SU-DHL-6 (cell line): ENCODE measurements around the gene COMT.

Source experiments
- EZH2phosphoT487 ChIP-seq: fragments of 200-600 bp; sonication (generic), shearing (Covaris generic); conservative IDR thresholded peaks from 2 replicates; pipeline ENCODE4 v1.6.1; 2018; ENCODE audit warnings: mild to moderate bottlenecking, antibody characterized with exemption, low read length, moderate library complexity, mixed read lengths
- TF ChIP-seq, protein P1 (sequence below): fragments of 200-600 bp; sonication (generic); IDR thresholded peaks from one replicate; pipeline ENCODE4 v1.5.1; 2017; ENCODE audit warnings: antibody characterized with exemption, mild to moderate bottlenecking, low read length, moderate library complexity; ENCODE audit not compliant: insufficient read depth, poor library complexity, severe bottlenecking

DNA sequence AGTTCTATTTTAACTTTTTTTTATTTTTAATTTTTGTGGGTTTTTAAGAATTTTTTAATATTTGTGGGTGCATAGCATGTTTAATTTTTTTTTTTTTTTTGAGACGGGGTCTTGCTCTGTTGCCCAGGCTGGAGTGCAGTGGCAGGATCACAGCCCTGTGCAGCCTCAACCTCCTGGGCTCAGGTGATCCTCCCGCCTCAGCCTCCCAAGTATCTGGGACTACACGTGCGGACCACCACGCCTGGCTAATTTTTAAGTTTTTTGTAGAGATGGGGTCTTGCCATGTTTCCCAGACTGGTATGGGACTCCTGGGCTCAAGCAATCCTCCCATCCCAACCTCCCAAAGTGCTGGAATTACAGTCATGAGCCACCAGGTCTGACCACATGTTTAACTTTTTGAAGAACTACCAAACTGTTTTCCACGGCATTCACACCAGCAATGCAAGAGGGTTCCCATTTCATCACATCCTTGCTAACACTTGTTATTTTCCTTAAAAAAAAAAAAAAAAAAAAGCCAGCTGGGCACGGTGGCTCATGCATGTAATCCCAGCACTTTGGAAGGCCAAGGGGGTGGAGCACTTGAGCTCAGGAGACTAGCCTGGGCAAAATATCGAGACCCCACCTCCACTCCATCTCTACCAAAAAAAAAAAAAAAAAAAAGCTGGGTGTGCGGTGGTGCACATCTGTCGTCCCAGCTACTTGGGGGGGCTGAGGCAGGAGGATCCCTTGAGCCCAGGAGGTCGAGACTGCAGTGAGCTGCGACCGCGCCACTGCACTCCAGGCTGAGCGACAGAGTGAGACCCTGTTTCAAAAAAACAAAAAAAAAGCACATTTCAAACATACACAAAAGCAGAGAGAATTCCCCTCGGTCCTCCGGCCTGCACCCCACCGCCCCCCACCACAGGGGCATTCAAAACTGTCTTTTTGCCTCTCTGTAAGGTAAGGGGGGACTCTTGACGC, 16.8 kb downstream of the COMT start:
- TF ChIP-seq, protein P1, sequence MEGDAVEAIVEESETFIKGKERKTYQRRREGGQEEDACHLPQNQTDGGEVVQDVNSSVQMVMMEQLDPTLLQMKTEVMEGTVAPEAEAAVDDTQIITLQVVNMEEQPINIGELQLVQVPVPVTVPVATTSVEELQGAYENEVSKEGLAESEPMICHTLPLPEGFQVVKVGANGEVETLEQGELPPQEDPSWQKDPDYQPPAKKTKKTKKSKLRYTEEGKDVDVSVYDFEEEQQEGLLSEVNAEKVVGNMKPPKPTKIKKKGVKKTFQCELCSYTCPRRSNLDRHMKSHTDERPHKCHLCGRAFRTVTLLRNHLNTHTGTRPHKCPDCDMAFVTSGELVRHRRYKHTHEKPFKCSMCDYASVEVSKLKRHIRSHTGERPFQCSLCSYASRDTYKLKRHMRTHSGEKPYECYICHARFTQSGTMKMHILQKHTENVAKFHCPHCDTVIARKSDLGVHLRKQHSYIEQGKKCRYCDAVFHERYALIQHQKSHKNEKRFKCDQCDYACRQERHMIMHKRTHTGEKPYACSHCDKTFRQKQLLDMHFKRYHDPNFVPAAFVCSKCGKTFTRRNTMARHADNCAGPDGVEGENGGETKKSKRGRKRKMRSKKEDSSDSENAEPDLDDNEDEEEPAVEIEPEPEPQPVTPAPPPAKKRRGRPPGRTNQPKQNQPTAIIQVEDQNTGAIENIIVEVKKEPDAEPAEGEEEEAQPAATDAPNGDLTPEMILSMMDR = no peak
- TF ChIP-seq EZH2phosphoT487 = no peak
